SK-MEL-5 (cell line): Measurements from ENCODE around the gene ACAD9. TPM values are rescaled to one million over a fixed set of nuclear protein-coding genes. Genes with fewer than 3 reads are reported as not detected.
"Not testable (repeated sequence)": the region's sequence is repeated elsewhere in the genome, so short reads cannot be mapped to it uniquely, and the experiment has no call there.

Source experiments
- DNase-seq: peaks from one replicate; pipeline ENCODE4 v3.0.0-alpha.2; 2016; ENCODE audit warnings: low read depth, low spot score
- in situ Hi-C: cut with HindIII; loops from 2 replicates; pipeline ENCODE4 v1.10.0; 2016; ENCODE audit warnings: low sequenced_read_pairs, high pct_unique_total_duplicates, low pct_unique_long_range_greater_than_20kb
- total RNA-seq: library from RNA; depleted of rRNA; stranded (reverse); fragments of >200 nt; shearing (Covaris generic); gene quantifications from 2 replicates; pipeline ENCODE4 v1.2.3, GENCODE V29; 2014

The ACAD9 gene
- total RNA-seq, 1 experiment from 2014 or later, result 31.7 TPM

- in situ Hi-C loops, result no loop called here
Measured at GRCh38 chr3:128854475-128854874, 24.9 kb upstream of the ACAD9 start.

GRCh38 chr3:128855569-128855968, 23.9 kb upstream of the ACAD9 start:
- DNase-seq, result no peak
- in situ Hi-C loops, result no loop called here

More at GRCh38 chr3:128854475-128854874, 24.9 kb upstream of the ACAD9 start:
- DNase-seq, result no peak

- no peak for DNase-seq
- in situ Hi-C loops, result no loop called here
Measured at GRCh38 chr3:128858167-128858566, 21.3 kb upstream of the ACAD9 start.

- in situ Hi-C loops, result no loop called here
- no peak for DNase-seq
Measured at GRCh38 chr3:128859630-128860029, 19.8 kb upstream of the ACAD9 start.

GRCh38 chr3:128861491-128861890, 17.9 kb upstream of the ACAD9 start:
- in situ Hi-C loops, result no loop called here
- no peak for DNase-seq

- in situ Hi-C loops, result no loop called here
- no peak for DNase-seq
Measured at GRCh38 chr3:128863560-128863959, 15.9 kb upstream of the ACAD9 start.

GRCh38 chr3:128864351-128864811, 15.0 kb upstream of the ACAD9 start:
- in situ Hi-C loops, result no loop called here

GRCh38 chr3:128864849-128865804, 14.3 kb upstream of the ACAD9 start:
- DNase-seq, in situ Hi-C loops: not testable (repeated sequence)

More at GRCh38 chr3:128864351-128864811, 15.0 kb upstream of the ACAD9 start:
- no peak for DNase-seq

- no peak for DNase-seq
- in situ Hi-C loops, result no loop called here
Measured at GRCh38 chr3:128867200-128868125, 12.0 kb upstream of the ACAD9 start.

- no peak for DNase-seq
- in situ Hi-C loops, result no loop called here
Measured at GRCh38 chr3:128870347-128870746, 9.1 kb upstream of the ACAD9 start.

- in situ Hi-C loops, result no loop called here
Measured at GRCh38 chr3:128872282-128872681, 7.1 kb upstream of the ACAD9 start.

GRCh38 chr3:128872744-128873143, 6.7 kb upstream of the ACAD9 start:
- no peak for DNase-seq
- in situ Hi-C loops, result no loop called here

More at GRCh38 chr3:128872282-128872681, 7.1 kb upstream of the ACAD9 start:
- no peak for DNase-seq

GRCh38 chr3:128873244-128874022, 6.0 kb upstream of the ACAD9 start:
- in situ Hi-C loops, result no loop called here

GRCh38 chr3:128874481-128875180, 4.8 kb upstream of the ACAD9 start:
- no peak for DNase-seq
- in situ Hi-C loops, result no loop called here

More at GRCh38 chr3:128873244-128874022, 6.0 kb upstream of the ACAD9 start:
- DNase-seq, result no peak

GRCh38 chr3:128875556-128876120, 3.8 kb upstream of the ACAD9 start:
- DNase-seq, result peak; percentile 59
- in situ Hi-C loops, result no loop called here

- in situ Hi-C loops, result no loop called here
- DNase-seq, result no peak
Measured at GRCh38 chr3:128878011-128878457, 1.4 kb upstream of the ACAD9 start.
